Measurements from ENCODE around the gene SPEG. TPM values are rescaled to one million over a fixed set of nuclear protein-coding genes. Genes with fewer than 3 reads are reported as not detected.

The SPEG gene
- total and polyA plus RNA-seq, 2 of the 13 experiments (the other 11 are each of a cell fraction or from before 2014, with no cell fraction given) = 0.18 to 0.24 TPM

- TF ChIP-seq, protein P1, sequence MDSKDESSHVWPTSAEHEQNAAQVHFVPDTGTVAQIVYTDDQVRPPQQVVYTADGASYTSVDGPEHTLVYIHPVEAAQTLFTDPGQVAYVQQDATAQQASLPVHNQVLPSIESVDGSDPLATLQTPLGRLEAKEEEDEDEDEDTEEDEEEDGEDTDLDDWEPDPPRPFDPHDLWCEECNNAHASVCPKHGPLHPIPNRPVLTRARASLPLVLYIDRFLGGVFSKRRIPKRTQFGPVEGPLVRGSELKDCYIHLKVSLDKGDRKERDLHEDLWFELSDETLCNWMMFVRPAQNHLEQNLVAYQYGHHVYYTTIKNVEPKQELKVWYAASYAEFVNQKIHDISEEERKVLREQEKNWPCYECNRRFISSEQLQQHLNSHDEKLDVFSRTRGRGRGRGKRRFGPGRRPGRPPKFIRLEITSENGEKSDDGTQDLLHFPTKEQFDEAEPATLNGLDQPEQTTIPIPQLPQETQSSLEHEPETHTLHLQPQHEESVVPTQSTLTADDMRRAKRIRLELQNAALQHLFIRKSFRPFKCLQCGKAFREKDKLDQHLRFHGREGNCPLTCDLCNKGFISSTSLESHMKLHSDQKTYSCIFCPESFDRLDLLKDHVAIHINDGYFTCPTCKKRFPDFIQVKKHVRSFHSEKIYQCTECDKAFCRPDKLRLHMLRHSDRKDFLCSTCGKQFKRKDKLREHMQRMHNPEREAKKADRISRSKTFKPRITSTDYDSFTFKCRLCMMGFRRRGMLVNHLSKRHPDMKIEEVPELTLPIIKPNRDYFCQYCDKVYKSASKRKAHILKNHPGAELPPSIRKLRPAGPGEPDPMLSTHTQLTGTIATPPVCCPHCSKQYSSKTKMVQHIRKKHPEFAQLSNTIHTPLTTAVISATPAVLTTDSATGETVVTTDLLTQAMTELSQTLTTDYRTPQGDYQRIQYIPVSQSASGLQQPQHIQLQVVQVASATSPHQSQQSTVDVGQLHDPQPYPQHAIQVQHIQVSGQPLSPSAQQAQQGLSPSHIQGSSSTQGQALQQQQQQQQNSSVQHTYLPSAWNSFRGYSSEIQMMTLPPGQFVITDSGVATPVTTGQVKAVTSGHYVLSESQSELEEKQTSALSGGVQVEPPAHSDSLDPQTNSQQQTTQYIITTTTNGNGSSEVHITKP (CRISPR knock-in tag; IDR thresholded peaks at IDR 0.05; ENCODE audit: low read depth) = no peak
- TF ChIP-seq ARID2 (CRISPR knock-in tag; IDR thresholded peaks at IDR 0.05; ENCODE audit: borderline replicate concordance) = no peak
- 0 out of 2 replicates have a peak, but pooled peaks have one; percentile 5 for TF ChIP-seq NR2F2 (IDR thresholded peaks at IDR 0.05; ENCODE audit: borderline replicate concordance, low read depth)
- no peak for TF ChIP-seq RBM22 (optimal IDR thresholded peaks at IDR 0.05; ENCODE audit: low read length)
- TF ChIP-seq, protein P2, sequence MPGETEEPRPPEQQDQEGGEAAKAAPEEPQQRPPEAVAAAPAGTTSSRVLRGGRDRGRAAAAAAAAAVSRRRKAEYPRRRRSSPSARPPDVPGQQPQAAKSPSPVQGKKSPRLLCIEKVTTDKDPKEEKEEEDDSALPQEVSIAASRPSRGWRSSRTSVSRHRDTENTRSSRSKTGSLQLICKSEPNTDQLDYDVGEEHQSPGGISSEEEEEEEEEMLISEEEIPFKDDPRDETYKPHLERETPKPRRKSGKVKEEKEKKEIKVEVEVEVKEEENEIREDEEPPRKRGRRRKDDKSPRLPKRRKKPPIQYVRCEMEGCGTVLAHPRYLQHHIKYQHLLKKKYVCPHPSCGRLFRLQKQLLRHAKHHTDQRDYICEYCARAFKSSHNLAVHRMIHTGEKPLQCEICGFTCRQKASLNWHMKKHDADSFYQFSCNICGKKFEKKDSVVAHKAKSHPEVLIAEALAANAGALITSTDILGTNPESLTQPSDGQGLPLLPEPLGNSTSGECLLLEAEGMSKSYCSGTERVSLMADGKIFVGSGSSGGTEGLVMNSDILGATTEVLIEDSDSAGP (CRISPR knock-in tag; IDR thresholded peaks at IDR 0.05; ENCODE audit: borderline replicate concordance) = no peak
These were observed 64.3 kb downstream of the SPEG start (continued) for GRCh38 chr2:219499058-219499307.

DNA sequence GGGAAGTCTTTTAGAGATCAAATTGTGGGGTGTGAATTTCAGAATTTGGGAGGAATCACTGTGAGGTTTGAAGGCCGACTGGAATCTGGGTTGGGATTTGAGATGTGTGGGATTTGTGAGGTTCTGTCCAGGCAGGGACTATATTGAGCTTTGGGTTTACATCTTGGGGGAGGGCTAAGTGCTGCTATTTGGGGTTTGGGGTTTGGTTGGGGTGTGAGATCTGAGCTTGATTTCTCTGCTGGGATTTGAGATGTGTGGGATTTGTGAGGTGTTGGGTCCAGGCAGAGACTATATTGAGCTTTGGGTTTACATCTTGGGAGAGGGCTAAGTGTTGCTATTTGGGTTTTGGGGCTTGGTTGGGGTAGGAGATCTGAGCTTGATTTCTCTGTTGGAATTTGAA, 64.9 kb downstream of the SPEG start:
- Histone ChIP-seq H3K27ac (ENCODE audit: extremely low read length, insufficient read depth, low read length) (peak overlapping the region; percentile 70), H3K4me2 (ENCODE audit: low read depth, low read length) (peak overlapping the region; percentile 97), H3K4me1 (ENCODE audit: insufficient read depth, low read length) (peaks cover 56% of the 10 kb centered on the region), H3K36me3 (replicated peaks in 1 of 2; ENCODE audit: control insufficient read depth in 1 of 2, insufficient read depth in 2 of 2, low read length in 2 of 2) (peaks cover 7 to 14% of the 10 kb centered on the region in 2 experiments), H3K27me3 (ENCODE audit: control insufficient read depth in 1 of 2, insufficient read depth in 2 of 2, low read length in 2 of 2) (peaks cover 6 to 31% of the 10 kb centered on the region in 2 experiments; a peak in 4 of 5 replicates), H3K79me2 (ENCODE audit: insufficient read depth, low read length) (peaks cover 12% of the 10 kb centered on the region), H2AFZ (ENCODE audit: low read length) (no peak overlapping the region), H3K9ac (ENCODE audit: insufficient read depth, low read depth, low read length) (peak overlapping the region; percentile 96), H4K20me1 (ENCODE audit: insufficient read depth, low read length) (no peaks in the 10 kb centered on the region), H3K9me3 (ENCODE audit: low read length) (no peaks in the 10 kb centered on the region), H3K4me3 (replicated peaks in 1 of 3; ENCODE audit: insufficient read depth in 1 of 3, low read depth in 2 of 3, low read length in 3 of 3) (peak overlapping the region; percentile 79 to 93 (median 89))
- no TSS peak for BruUV-seq (replicated peaks)
- FAIRE-seq = no peak
- ChIA-PET POLR2A (interaction anchor here (1.2 to 4.4 kb wide), 4 partner anchors 11 to 98 kb away, joined by 5 to 94 read pairs (median 14); partner anchors contain the start of genes ASIC4 and STK11IP), CTCF (ENCODE audit: low intra/inter-chr PET ratio, low total read pairs) (no interaction called here)
- 0 out of 2 replicates have a peak, but pooled peaks have one; percentile 8 for TF ChIP-seq STAT6 (CRISPR knock-in tag; IDR thresholded peaks at IDR 0.05; ENCODE audit: borderline replicate concordance)
- peak; percentile 20 for TF ChIP-seq RBM22 (optimal IDR thresholded peaks at IDR 0.05; ENCODE audit: low read length)
- no peak for TF ChIP-seq ZNF747 (CRISPR knock-in tag; IDR thresholded peaks at IDR 0.05; ENCODE audit: borderline replicate concordance)
- TF ChIP-seq POLR2AphosphoS5 (IDR thresholded peaks at IDR 0.05; ENCODE audit: low read depth, low read length) = 0 out of 2 replicates have a peak, but pooled peaks have one; percentile 13
- TF ChIP-seq ZNF335 (CRISPR knock-in tag; IDR thresholded peaks at IDR 0.05) = no peak
- intact Hi-C loops (cut with micrococcal nuclease; ENCODE audit: unreplicated experiment) = loop anchor here (5.0 kb wide), 2 partner anchors 98 to 112 kb away; partner anchors contain the start of genes DNPEP and STK11IP
- DNase-seq (ENCODE audit: low spot score) = no peak
- in situ Hi-C loops (cut with HindIII; ENCODE audit: extremely low pct_ligation_motif_present, low pct_unique_long_range_greater_than_20kb) = no loop called here
- ATAC-seq = no peak
- WGBS (ENCODE audit: low lambda C conversion rate) = 4% methylated on average over 1 of the region's 1 CpG
